Coronary artery (tissue), 2 donors: ENCODE results near the gene CMYA5.

Experiments
- DNase-seq: peaks from one replicate; pipeline ENCODE4 v3.0.0-alpha.2; 2017; ENCODE audit warnings: low spot score
- H3K27ac ChIP-seq, 2 donors: fragments of 200-600 bp; sonication (generic); one replicate each; pipeline ENCODE4 v1.5.1; 2016 to 2019
- H3K4me3 ChIP-seq: fragments of 200-600 bp; sonication (generic); 2 replicates; pipeline ENCODE4 v1.5.1; 2016; ENCODE audit warnings: mild to moderate bottlenecking, moderate library complexity
- CTCF ChIP-seq: fragments of 200-600 bp; sonication (generic); IDR thresholded peaks from one replicate; pipeline ENCODE4 v1.5.1; 2019; ENCODE audit warnings: antibody characterized with exemption

CMYA5 gene

GRCh38 chr5:79689541-79690466, at the start of gene CMYA5:
TSS of gene CMYA5 (plus strand) at chr5:79689836. CDS start at chr5:79689908, 72 bp downstream.
- Histone ChIP-seq H3K4me3 (peak within 1 kb of the TSS; percentile 64), H3K27ac (no peak within 1 kb of the TSS)
- no peak for TF ChIP-seq CTCF
- no peak for DNase-seq

DNA sequence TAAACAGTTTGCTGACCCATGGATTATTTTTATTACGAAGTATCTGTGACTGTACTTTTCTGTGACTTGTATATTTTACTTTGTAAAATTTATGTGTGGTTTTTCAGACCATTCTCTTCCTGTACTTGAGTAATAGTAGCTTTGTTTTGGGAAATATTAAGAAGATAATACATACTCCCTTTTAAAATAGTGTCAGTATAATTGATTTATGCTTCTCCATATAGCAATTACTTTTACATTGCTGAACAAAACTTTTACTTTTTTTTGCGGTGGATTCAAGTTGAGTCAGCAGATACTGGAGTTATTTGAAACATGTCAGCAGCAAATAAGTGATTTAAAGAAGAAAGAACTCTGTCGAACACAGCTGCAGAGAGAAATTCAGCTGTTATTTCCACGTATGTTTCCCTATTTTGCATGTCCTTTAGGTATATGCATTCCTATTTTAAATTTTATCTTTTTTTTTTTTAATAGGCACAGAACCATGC, 49.0 kb upstream of the CMYA5 start:
- TF ChIP-seq CTCF = no peak
- H3K27ac ChIP-seq = no peak overlapping the region
- no peak for DNase-seq

DNA sequence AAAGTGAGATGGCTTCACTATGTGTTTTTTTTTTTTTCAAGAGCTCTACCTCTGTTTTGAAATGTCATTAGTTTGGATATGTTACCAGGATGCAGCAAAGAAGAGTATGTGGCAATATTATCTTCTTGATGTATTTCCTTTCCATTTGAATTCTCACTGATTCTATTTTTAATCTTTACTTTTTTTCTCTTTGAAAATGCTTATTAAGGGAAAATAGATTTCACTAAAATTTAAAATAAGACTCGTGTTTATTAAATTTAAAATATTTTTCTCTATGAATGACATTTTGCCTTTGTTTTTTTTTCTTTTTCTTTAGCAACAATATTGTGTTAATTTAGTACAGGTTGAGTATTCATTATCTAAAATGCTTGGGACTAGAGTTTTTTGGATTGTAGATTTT, 48.2 kb upstream of the CMYA5 start:
- no peak overlapping the region for H3K27ac ChIP-seq
- no peak for TF ChIP-seq CTCF
- no peak for DNase-seq
- H3K4me3 ChIP-seq = no peak overlapping the region

More for the DNA sequence above, 49.0 kb upstream of the CMYA5 start:
- no peak overlapping the region for H3K4me3 ChIP-seq

DNA sequence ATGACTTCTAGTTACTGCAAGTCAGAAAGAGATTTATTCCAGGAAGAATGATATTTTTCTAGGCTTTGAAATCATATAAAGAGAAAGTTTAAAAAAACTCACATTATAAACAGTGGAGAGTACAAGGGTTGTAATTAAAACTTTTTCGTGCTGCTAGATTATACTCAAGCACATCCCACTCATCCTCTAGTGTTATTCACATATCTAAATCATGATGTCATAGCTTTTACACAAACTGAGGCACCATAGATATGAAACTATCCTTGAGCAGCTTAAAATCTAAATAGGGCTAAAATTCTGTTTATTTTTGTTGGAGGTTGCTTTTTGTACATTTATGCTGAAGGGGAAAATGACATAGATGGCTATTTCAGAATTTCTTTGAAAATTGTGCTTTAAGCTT, 47.4 kb upstream of the CMYA5 start:
- no peak overlapping the region for H3K27ac ChIP-seq

GRCh38 chr5:79653843-79654242, 35.8 kb upstream of the CMYA5 start:
- no peak for DNase-seq

More for the DNA sequence above, 47.4 kb upstream of the CMYA5 start:
- TF ChIP-seq CTCF = no peak
- DNase-seq = no peak
- H3K4me3 ChIP-seq = no peak overlapping the region

GRCh38 chr5:79663212-79663611, 26.4 kb upstream of the CMYA5 start:
- no peak overlapping the region for H3K27ac ChIP-seq
- DNase-seq = no peak
- no peak overlapping the region for H3K4me3 ChIP-seq
- TF ChIP-seq CTCF = no peak

More at GRCh38 chr5:79653843-79654242, 35.8 kb upstream of the CMYA5 start:
- Histone ChIP-seq H3K27ac (no peak overlapping the region), H3K4me3 (no peak overlapping the region)
- TF ChIP-seq CTCF = no peak

- no peak for DNase-seq
- no peak for TF ChIP-seq CTCF
- no peak overlapping the region for H3K4me3 ChIP-seq
- no peak overlapping the region for H3K27ac ChIP-seq
Observed at GRCh38 chr5:79666758-79667157, 22.9 kb upstream of the CMYA5 start.
